ENCODE results near the gene UCHL1. TPM values are rescaled to one million over a fixed set of nuclear protein-coding genes. Genes with fewer than 3 reads are reported as not detected.

Gene UCHL1
- total RNA-seq, 4 donors from 2014 or later = 3.5 to 81.4 (median 46.4) TPM

DNA sequence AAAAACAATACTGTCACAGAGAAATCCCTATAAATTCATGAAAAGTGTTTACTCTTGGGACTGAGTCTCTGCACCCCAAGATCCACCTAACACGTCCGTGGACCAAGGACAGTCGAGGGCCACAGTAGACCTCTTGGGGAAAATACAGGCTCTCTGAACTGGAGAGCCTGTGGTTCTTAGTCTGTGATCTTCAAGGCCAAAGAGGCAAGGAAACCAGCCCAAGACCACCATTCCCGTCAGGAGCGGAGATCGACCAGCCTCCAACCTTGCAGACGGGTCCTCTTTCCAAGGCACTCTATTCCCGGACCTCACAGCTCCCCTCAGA is 40.8 kb upstream of the UCHL1 start:
- Histone ChIP-seq H3K36me3 (no peaks in the 10 kb centered on the region), H3K27ac (peak overlapping the region; percentile 82 to 87), H3K9me3 (no peaks in the 10 kb centered on the region), H3K27me3 (no peaks in the 10 kb centered on the region), H3K4me1 (no peaks in the 10 kb centered on the region), H3K4me3 (peak overlapping the region; percentile 50 to 55)
- intact Hi-C loops (cut with DNase I; ENCODE audit: low total_unique reads) = no loop called here
- no peak for DNase-seq
- TF ChIP-seq CTCF (IDR thresholded peaks at IDR 0.05) = no peak
- no peak for TF ChIP-seq POLR2A (IDR thresholded peaks at IDR 0.05)

GRCh38 chr4:41216294-41217019 is 40.3 kb upstream of the UCHL1 start:
- no peaks in the 10 kb centered on the region for H3K4me1 ChIP-seq
- H3K27ac ChIP-seq = peak overlapping the region; percentile 82 to 87
- intact Hi-C loops (cut with DNase I; ENCODE audit: low total_unique reads) = no loop called here
- H3K27me3 ChIP-seq = no peaks in the 10 kb centered on the region
- no peaks in the 10 kb centered on the region for H3K36me3 ChIP-seq
- H3K9me3 ChIP-seq = no peaks in the 10 kb centered on the region
- DNase-seq = peak; percentile 78 to 80
- TF ChIP-seq CTCF (IDR thresholded peaks at IDR 0.05) (peak; percentile 32 to 44 (median 42)), POLR2A (IDR thresholded peaks at IDR 0.05) (peak in 1 of 2 donors; percentile 60)
- peak overlapping the region; percentile 50 to 55 for H3K4me3 ChIP-seq

DNA sequence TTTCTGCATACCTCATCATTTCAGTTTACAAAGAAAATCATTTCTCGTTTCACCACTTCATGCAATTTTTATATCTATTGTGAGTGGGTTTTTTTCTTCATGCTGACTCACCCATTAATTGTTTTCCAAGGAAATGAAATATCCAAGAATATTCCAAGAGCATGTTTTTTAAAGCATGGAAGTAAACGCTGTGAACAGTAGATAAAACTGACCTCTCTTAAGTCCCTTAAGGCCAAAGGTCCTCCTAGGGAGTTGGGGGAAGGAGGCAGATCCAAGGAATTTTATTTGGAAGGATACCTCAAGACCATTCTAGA is 39.8 kb upstream of the UCHL1 start:
- H3K36me3 ChIP-seq = no peaks in the 10 kb centered on the region
- DNase-seq = no peak
- intact Hi-C loops (cut with DNase I; ENCODE audit: low total_unique reads) = no loop called here
- no peaks in the 10 kb centered on the region for H3K27me3 ChIP-seq
- no peak for TF ChIP-seq CTCF (IDR thresholded peaks at IDR 0.05)
- TF ChIP-seq POLR2A (IDR thresholded peaks at IDR 0.05) = no peak
- H3K9me3 ChIP-seq = no peaks in the 10 kb centered on the region
- H3K4me3 ChIP-seq = peak overlapping the region; percentile 50 to 55
- peak overlapping the region; percentile 82 to 87 for H3K27ac ChIP-seq
- no peaks in the 10 kb centered on the region for H3K4me1 ChIP-seq

- no peak overlapping the region for H3K4me3 ChIP-seq
- TF ChIP-seq POLR2A (IDR thresholded peaks at IDR 0.05) (no peak), CTCF (IDR thresholded peaks at IDR 0.05) (no peak)
- H3K36me3 ChIP-seq = no peaks in the 10 kb centered on the region
- H3K27me3 ChIP-seq = no peaks in the 10 kb centered on the region
- intact Hi-C loops (cut with DNase I; ENCODE audit: low total_unique reads) = no loop called here
- no peak for DNase-seq
- peak overlapping the region; percentile 82 to 87 for H3K27ac ChIP-seq
- no peaks in the 10 kb centered on the region for H3K9me3 ChIP-seq
- no peaks in the 10 kb centered on the region for H3K4me1 ChIP-seq
These were observed 39.4 kb upstream of the UCHL1 start for GRCh38 chr4:41217374-41217773.

GRCh38 chr4:41218703-41219102 is 38.0 kb upstream of the UCHL1 start:
- intact Hi-C loops (cut with DNase I; ENCODE audit: low total_unique reads) = no loop called here
- DNase-seq = no peak
- H3K4me3 ChIP-seq = no peak overlapping the region
- H3K36me3 ChIP-seq = no peaks in the 10 kb centered on the region
- TF ChIP-seq CTCF (IDR thresholded peaks at IDR 0.05) = no peak
- TF ChIP-seq POLR2A (IDR thresholded peaks at IDR 0.05) = no peak
- H3K9me3 ChIP-seq = no peaks in the 10 kb centered on the region
- H3K27me3 ChIP-seq = peaks cover 0 to 4% of the 10 kb centered on the region in 2 donors
- no peaks in the 10 kb centered on the region for H3K4me1 ChIP-seq
- no peak overlapping the region for H3K27ac ChIP-seq

Measured in uterus (tissue), 4 donors.